Middle frontal gyrus (tissue), 1 donor: Measurements from ENCODE around the gene GALNT8.
"Not testable (repeated sequence)": the region's sequence is repeated elsewhere in the genome, so short reads cannot be mapped to it uniquely, and the experiment has no call there.

Experiments
- DNase-seq: peaks from one replicate; pipeline ENCODE4 v3.0.0-alpha.2; 2015; ENCODE audit warnings: low spot score; ENCODE audit errors: extremely low spot score

The GALNT8 gene

GRCh38 chr12:4719821-4720636, at the start of gene GALNT8:
GALNT8 (plus strand) TSS chr12:4720400; CDS start chr12:4720678, 278 bp downstream.
- DNase-seq = no peak

- DNase-seq = no peak
These were observed 40.5 kb upstream of the GALNT8 start for GRCh38 chr12:4679711-4680110.

GRCh38 chr12:4681732-4682131, 38.5 kb upstream of the GALNT8 start:
- no peak for DNase-seq

DNA sequence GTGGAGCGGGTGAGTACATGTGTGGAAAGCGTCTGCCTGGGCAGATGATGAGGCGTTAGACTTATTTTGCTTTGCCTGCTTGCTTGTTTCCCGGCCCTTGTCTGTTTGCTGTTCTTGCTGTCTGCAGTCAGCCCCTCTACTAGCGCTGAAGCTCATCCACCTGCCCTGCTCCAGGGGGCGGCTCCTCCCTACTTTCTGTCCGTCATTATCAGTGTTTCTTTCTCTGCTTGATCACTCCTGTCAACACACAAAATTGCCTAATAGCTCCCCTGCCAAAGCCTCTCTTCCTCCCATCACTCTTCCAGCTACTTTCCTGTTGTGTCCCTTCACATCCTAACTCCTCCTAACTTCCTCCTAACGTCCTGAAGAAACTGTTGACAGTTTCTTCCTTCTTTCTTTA, 34.9 kb upstream of the GALNT8 start:
- no peak for DNase-seq

DNA sequence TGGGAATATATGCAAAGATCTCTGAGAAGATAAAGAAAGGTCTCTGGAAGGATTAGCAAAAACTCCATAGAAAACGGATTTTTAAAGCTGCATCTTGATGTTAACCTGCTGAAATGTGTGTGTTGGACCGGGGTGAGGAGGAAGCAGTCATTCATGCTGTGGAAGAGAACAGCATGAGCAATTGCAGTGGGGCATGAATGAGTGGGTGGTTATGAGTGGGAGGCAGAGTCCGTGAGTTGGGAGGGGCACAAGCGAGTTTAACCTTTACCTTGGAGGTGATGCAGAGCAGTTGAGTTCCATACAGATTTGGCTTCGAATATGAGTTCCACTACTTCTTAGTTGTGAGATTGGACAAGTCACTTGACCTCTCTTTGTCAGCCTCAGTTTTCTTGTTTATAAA, 29.4 kb upstream of the GALNT8 start:
- DNase-seq = no peak

DNA sequence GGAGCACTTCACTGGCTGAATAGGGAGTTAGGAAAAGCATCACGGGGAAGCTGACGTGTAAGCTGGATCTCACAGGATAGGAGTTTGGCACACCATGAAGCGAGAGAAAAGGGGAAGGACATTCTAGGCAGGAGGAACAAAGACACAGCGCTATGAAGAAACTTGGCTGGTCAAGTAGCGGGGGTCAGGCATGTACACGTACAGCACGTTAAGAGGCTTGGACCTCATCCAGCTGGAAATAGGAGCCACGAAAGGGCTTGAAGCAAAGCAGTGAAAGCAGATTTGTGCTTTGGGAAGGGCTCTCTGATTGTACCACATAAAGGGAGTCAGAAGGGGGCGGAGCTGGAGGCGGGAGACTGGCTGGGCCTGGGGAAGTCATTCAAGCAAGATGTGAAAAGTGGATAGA, 19.6 kb upstream of the GALNT8 start:
- no peak for DNase-seq

GRCh38 chr12:4701395-4702190, 18.6 kb upstream of the GALNT8 start:
- peak; percentile 25 for DNase-seq

GRCh38 chr12:4703676-4704075, 16.5 kb upstream of the GALNT8 start:
- no peak for DNase-seq

GRCh38 chr12:4705824-4706223, 14.4 kb upstream of the GALNT8 start:
- DNase-seq = no peak

- no peak for DNase-seq
These were observed 12.9 kb upstream of the GALNT8 start for GRCh38 chr12:4707306-4707705.

- DNase-seq = no peak
These were observed 10.1 kb upstream of the GALNT8 start for GRCh38 chr12:4710113-4710512.

GRCh38 chr12:4714879-4715278, 5.3 kb upstream of the GALNT8 start:
- DNase-seq = no peak

GRCh38 chr12:4717806-4718205, 2.4 kb upstream of the GALNT8 start:
- DNase-seq = no peak

DNA sequence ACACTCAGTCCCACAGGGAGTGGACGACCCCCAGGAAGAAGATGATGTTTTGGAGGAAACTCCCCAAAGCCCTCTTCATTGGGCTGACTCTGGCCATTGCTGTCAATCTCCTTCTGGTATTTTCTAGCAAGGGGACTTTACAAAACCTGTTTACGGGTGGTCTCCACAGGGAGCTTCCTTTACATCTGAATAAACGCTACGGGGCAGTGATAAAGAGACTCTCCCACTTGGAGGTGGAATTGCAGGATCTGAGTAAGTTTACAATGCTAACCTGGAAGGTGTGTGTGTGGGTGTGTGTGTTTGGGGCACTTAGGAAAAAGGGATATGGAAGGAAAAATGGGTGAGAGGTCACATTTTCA, 416 bp downstream of the GALNT8 start:
- DNase-seq = no peak

DNA sequence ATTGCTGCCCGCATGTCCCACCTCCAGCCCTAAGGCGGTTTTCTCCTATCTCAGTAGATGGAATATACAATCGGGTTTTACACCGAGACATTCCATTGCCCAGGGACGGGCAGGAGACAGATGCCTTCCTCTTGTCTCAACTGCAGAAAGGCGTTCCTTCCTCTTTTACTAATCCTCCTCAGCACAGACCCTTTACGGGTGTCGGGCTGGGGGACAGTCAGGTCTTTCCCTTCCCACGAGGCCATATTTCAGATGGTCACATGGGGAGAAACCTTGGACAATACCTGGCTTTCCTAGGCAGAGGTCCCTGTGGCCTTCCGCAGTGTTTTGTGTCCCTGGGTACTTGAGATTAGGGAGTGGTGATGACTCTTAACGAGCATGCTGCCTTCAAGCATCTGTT, 1.4 kb downstream of the GALNT8 start:
- DNase-seq = not testable (repeated sequence)

DNA sequence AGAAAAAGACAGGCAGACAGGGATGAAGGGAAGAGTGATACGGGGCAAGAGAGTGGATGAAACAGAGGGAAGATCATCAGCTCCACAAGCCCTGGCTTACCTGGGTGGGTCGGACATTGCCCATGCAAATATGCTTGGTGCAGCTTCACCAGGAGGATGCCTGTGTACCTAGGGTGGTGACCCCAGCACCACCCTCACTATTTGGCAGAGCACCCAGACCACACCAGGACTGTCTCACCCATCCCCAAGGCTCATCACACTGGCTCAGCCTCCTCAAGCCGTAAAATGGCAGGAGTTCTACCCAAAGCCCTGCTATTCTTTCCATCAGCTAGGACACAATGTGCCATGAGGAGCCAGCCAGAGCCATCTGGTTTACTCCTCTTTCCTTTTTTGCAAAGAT, 3.0 kb downstream of the GALNT8 start:
- DNase-seq = no peak

- DNase-seq = no peak
These were observed 4.9 kb downstream of the GALNT8 start for GRCh38 chr12:4725057-4725456.

DNA sequence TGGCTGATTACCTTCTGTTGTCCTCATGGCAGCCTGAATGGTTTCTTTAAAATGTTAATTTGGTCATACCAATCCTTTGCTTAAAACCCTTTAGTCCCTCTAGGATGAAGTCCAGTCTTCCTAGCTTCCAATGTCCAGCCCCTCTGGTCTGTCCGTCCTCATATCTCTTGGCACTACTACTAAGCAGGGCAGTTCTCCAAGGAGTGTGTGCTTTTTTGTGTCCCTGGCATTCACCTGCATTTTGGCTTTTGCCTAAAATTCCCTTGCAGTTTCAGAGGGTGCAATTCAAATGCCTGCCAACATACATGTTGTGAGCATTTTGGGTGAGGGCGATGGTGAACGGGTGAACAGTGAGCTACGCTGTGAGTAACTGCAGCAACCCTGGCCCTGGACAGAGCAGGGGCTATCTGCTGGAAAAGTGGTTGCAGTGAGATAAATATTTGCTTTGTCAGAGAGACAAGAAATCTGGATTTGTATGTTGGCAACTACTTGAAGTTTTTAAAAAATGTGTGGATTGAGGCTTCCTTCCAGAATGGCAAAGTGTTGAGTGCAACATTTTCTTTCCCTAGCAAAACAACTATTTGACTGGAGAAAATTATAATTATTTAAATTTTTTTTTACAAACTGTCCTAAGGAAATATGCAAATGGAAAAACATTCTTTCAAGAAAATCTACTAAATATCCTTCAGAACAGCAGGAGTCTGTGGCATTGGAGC, 14.6 kb downstream of the GALNT8 start:
- DNase-seq = no peak

- DNase-seq = no peak
These were observed 15.9 kb downstream of the GALNT8 start for GRCh38 chr12:4736091-4736490.

GRCh38 chr12:4738541-4738940, 18.3 kb downstream of the GALNT8 start:
- no peak for DNase-seq

DNA sequence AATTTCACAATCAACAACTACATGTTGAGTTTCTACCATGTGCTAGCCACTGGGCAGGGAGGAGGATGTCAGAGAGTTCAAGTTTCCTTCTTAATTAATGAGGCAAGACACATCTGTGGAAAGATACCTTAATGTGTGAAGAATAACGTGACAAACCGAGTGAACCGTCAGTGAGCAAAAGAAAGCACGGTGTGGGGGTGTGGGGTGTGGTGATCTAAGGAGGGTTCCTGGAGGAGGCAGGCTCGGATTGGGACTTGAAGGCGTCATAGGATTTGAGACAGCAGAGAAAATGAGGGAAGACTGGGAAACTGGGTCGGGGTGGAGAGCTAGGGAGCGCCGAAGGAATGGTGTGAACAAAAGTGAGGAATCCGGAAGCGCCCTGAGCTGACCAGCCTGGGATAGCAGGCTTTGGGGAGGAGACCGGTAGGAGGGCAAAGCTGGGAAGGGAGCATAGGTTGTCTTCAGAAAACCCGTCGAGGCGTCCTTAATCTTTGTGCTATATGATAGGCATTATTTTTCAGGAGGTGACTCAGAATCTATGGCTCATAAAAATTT, 22.3 kb downstream of the GALNT8 start:
- no peak for DNase-seq

DNA sequence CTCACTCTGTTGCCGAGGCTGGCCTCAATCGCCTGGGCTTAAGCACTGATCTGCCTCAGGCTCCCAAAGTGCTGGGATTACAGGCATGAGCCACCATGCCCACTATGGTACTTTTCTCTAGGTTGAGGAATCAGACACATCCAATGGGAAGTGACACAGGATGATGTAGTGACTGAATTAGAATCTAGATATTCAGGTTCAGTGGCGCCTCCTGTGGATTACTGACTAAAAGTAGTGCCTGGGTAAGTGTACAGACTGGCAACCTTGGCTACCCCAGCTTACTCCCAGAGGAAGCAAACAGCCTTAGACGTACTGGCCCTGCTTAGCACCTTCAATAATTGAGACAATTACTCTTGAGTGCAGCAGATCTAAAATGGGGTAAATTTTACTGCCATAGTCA, 22.8 kb downstream of the GALNT8 start:
- DNase-seq = no peak
